BJ (cell line): Measurements from ENCODE around the gene VWA5B1. TPM values are rescaled to one million over a fixed set of nuclear protein-coding genes. Genes with fewer than 3 reads are reported as not detected.

Experiments used
- CTCF ChIA-PET: fragments of 350-600 bp; formaldehyde crosslinking; extraction: SDS; loops from one replicate; lab custom pipeline; 2021; ENCODE audit warnings: antibody characterized with exemption, inconsistent platforms; lab: Yijun Ruan, JAX
- POLR2A ChIA-PET: fragments of 300-600 bp; sonication (Branson Sonifier 250); formaldehyde crosslinking; extraction: SDS; loops from one replicate; lab custom pipeline; 2021; ENCODE audit warnings: antibody characterized with exemption; lab: Charles Lee
- DNase-seq: peaks from one replicate; pipeline ENCODE4 v3.0.0-alpha.2; 2011; ENCODE audit warnings: low read depth
- H3K27me3 ChIP-seq: 2 replicates; pipeline ENCODE4 v1.6.0; 2011; ENCODE audit warnings: low read length; ENCODE audit not compliant: control insufficient read depth, insufficient read depth
- H3K36me3 ChIP-seq: 2 replicates; pipeline ENCODE4 v1.5.1; 2011; ENCODE audit warnings: low read length; ENCODE audit not compliant: control insufficient read depth, insufficient read depth
- H3K4me3 ChIP-seq: 2 replicates; pipeline ENCODE4 v1.5.1; 2011; ENCODE audit warnings: low read depth, mild to moderate bottlenecking, control low read depth, low read length
- polyA plus RNA-seq: library from polyadenylated mRNA; depleted of rRNA; stranded (reverse); fragments of >200 nt; gene quantifications from 2 replicates; pipeline ENCODE4 v1.2.3, GENCODE V29; 2011
- TF ChIP-seq, protein P1 (sequence below): IDR thresholded peaks from 2 replicates; pipeline ENCODE4 v1.5.1; 2011; ENCODE audit warnings: low read depth, mild to moderate bottlenecking, control low read depth, inconsistent platforms, low read length, moderate library complexity; ENCODE audit not compliant: insufficient read depth

VWA5B1 gene
- polyA plus RNA-seq, 1 experiment: not detected

DNA sequence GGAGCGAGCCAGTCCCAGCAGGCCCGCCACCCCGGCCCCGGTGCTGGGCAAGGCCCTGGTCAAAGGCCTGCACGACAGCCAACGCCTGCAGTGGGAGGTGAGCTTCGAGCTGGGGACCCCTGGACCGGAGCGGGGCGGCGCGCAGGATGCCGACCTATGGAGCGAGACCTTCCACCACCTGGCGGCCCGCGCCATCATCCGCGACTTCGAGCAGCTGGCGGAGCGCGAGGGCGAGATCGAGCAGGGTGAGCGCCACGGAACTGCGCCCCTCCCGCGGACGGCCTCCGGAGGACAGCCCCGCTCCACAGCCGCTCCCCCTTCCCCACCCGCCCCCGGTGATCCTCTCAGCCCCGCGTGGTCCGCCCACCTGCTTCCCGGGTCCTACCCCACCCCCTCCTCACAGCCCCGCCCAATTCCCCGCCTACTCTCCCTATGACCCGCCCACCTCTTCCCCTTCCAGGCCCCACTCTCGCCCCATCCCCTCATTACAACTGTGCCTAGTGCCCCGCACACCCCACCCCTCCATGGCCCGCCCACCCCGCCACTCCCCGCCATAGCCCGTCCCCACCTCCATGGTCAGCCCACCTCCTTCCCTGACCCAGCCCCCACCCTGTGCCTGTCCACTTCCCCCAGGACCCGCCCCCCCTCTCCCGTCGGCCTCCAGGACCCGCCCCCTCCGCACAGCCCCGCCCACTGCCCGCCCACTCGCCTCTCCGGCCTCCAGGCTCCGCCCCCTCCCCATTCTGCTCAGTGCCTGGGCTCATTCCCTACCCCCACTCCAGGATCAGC is 52.7 kb downstream of the VWA5B1 start:
- no peaks in the 10 kb centered on the region for H3K36me3 ChIP-seq
- no peak for DNase-seq
- TF ChIP-seq, protein P1, sequence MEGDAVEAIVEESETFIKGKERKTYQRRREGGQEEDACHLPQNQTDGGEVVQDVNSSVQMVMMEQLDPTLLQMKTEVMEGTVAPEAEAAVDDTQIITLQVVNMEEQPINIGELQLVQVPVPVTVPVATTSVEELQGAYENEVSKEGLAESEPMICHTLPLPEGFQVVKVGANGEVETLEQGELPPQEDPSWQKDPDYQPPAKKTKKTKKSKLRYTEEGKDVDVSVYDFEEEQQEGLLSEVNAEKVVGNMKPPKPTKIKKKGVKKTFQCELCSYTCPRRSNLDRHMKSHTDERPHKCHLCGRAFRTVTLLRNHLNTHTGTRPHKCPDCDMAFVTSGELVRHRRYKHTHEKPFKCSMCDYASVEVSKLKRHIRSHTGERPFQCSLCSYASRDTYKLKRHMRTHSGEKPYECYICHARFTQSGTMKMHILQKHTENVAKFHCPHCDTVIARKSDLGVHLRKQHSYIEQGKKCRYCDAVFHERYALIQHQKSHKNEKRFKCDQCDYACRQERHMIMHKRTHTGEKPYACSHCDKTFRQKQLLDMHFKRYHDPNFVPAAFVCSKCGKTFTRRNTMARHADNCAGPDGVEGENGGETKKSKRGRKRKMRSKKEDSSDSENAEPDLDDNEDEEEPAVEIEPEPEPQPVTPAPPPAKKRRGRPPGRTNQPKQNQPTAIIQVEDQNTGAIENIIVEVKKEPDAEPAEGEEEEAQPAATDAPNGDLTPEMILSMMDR: no peak
- H3K4me3 ChIP-seq: no peak overlapping the region
- POLR2A ChIA-PET: no interaction called here
- H3K27me3 ChIP-seq: no peaks in the 10 kb centered on the region; the same call in 1 of the 2 replicates
- CTCF ChIA-PET: interaction anchor here (0.6 kb wide), 1 partner anchor 944 kb away, joined by 3 read pairs; no protein-coding TSS in a partner anchor

DNA sequence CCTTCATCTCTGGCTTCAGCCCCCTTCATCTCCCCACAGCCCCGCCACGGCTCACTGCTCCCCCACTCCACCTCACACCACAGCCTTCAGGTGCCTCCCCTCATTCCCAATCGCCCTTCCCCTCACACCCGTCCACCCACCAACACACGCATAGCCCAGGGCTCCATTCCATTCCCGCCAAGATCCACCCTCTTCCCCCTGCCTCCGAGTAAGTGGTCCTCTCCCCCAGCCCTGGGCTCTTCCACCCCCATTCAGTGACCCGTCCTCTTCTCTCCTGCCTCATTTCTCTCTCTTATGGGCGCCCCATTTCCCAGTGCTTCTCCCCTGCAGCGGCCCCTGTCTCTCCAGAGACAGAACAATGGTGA is 53.2 kb downstream of the VWA5B1 start:
- ChIA-PET POLR2A (no interaction called here), CTCF (no interaction called here)
- Histone ChIP-seq H3K36me3 (no peaks in the 10 kb centered on the region), H3K27me3 (no peaks in the 10 kb centered on the region; the same call in 1 of the 2 replicates), H3K4me3 (no peak overlapping the region)
- TF ChIP-seq, protein P1: no peak
- DNase-seq: no peak

DNA sequence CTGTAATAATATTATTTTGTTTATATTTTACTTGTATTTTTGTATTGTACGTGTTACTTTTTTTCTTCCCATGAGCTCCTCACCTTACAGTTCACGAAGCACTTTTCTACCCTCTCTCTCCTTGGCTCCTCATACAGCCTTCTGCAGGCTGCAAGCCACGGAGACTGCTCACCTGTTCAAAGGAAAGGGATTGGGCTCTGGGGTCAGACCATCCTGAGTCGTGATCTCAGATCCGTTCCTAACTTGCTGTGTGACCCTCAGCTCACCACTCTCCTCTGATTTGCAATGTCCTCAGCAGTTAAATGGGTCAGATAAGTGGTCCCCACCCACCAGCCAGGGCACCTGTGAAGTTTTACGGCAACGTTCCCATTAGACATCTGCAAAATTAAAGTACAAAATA is 54.1 kb downstream of the VWA5B1 start:
- ChIA-PET CTCF (interaction anchor here (0.6 to 1.0 kb wide), 2 partner anchors 84 to 132 kb away, joined by 3 read pairs; no protein-coding TSS in a partner anchor), POLR2A (no interaction called here)
- no peaks in the 10 kb centered on the region for H3K36me3 ChIP-seq
- no peak for DNase-seq
- no peak overlapping the region for H3K4me3 ChIP-seq
- TF ChIP-seq, protein P1: no peak
- H3K27me3 ChIP-seq: no peaks in the 10 kb centered on the region; the same call in 1 of the 2 replicates

DNA sequence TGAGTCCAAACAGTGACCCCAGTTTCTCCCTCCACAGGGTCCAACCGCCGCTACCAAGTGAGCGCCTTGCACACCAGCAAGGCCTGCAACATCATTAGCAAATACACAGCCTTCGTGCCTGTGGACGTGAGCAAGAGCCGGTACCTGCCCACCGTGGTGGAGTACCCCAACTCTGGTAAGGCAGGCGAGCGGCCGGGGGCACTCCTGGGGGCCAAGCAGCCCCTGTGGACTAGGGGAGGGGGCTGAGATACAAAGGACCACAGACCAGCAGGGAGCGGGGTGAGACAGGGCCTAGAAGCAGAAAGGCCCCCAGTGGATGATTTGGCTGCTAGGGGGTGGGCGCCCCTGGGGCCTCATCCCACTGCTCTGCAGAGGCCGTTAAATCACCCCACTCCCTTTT is 54.7 kb downstream of the VWA5B1 start:
- Histone ChIP-seq H3K36me3 (no peaks in the 10 kb centered on the region), H3K27me3 (no peaks in the 10 kb centered on the region; the same call in 1 of the 2 replicates), H3K4me3 (no peak overlapping the region)
- ChIA-PET CTCF (interaction anchor here (1.0 kb wide), 1 partner anchor 83 kb away, joined by 3 read pairs; no protein-coding TSS in a partner anchor), POLR2A (no interaction called here)
- TF ChIP-seq, protein P1: no peak
- no peak for DNase-seq

DNA sequence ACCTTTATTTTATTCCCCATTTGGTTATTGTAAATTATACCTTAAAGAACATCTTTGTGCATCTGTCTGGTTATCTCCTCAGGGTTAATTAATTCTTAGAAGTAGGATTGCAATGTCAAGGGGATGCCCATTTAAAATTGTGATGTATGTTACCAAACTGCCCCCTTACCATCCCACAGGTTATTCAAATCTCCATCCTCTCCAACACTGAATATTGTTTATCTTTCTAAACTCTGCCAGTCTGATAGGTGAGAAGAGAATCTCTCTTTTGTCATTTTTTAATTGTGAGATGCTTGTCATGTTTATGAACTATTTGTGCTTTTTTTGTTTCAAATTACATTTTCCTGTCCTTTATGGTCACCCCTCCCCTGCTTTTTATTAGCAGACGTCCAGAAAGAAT is 55.8 kb downstream of the VWA5B1 start:
- DNase-seq: no peak
- Histone ChIP-seq H3K4me3 (no peak overlapping the region), H3K36me3 (no peaks in the 10 kb centered on the region), H3K27me3 (no peaks in the 10 kb centered on the region; the same call in 1 of the 2 replicates)
- CTCF ChIA-PET: no interaction called here
- TF ChIP-seq, protein P1: no peak
- POLR2A ChIA-PET: no interaction called here
